Thymus (tissue), 11 donors: ENCODE data around the gene RBM4. TPM values are rescaled to one million over a fixed set of nuclear protein-coding genes. Genes with fewer than 3 reads are reported as not detected.
A peak's percentile ranks its signal among the peaks of the same experiment; 100 is the strongest.

Experiments used
- DNase-seq, 9 donors: peaks; one replicate each; pipeline ENCODE4 v3.0.0-alpha.2; 2013; ENCODE audit warnings: low spot score in 9 of 9, low read depth in 6 of 9, missing footprints in 1 of 9
- H3K27ac ChIP-seq, 2 donors: one replicate each; pipeline ENCODE4 v1.5.1; 2013; ENCODE audit warnings: control low read depth in 1 of 2, low read depth in 1 of 2, low read length in 1 of 2, mild to moderate bottlenecking in 1 of 2, moderate library complexity in 1 of 2
- H3K27me3 ChIP-seq, 2 donors: one replicate each; pipeline ENCODE4 v1.5.1; 2013; ENCODE audit warnings: low read length in 1 of 2; ENCODE audit not compliant: control insufficient read depth in 2 of 2, insufficient read depth in 1 of 2
- H3K36me3 ChIP-seq, 2 donors: one replicate each; pipeline ENCODE4 v1.5.1; 2013; ENCODE audit warnings: low read length in 1 of 2, mild to moderate bottlenecking in 1 of 2, moderate library complexity in 1 of 2; ENCODE audit not compliant: control insufficient read depth in 2 of 2, insufficient read depth in 2 of 2
- H3K4me1 ChIP-seq, 2 donors: one replicate each; pipeline ENCODE4 v1.5.1; 2013; ENCODE audit warnings: low read length in 2 of 2; ENCODE audit not compliant: control insufficient read depth in 2 of 2, insufficient read depth in 2 of 2
- H3K4me3 ChIP-seq, 2 donors: one replicate each; pipeline ENCODE4 v1.5.1; 2013; ENCODE audit warnings: low read length in 2 of 2, control low read depth in 1 of 2, mild to moderate bottlenecking in 1 of 2
- H3K9me3 ChIP-seq, 2 donors: one replicate each; pipeline ENCODE4 v1.5.1; 2013; ENCODE audit warnings: low read length in 1 of 2, mild to moderate bottlenecking in 1 of 2; ENCODE audit not compliant: control insufficient read depth in 2 of 2, insufficient read depth in 1 of 2
- WGBS: extraction: QIAGEN DNeasy Blood & Tissue Kit; methylation state at CpG from one replicate; pipeline ENCODE4 v1.1.7; 2013; 5-methylcytosine and 5-hydroxymethylcytosine counted together
- polyA plus RNA-seq: library from polyadenylated mRNA; stranded (reverse); fragments of 200-250 nt; gene quantifications from one replicate; pipeline ENCODE4 v1.2.3, GENCODE V29; 2013
- total RNA-seq: library from RNA; stranded (reverse); fragments of 120-200 nt; gene quantifications from one replicate; pipeline ENCODE4 v1.2.4, GENCODE V29; 2013
- donor health status: healthy.

Gene RBM4
- total and polyA plus RNA-seq, 2 donors = 121 to 147 TPM

DNA sequence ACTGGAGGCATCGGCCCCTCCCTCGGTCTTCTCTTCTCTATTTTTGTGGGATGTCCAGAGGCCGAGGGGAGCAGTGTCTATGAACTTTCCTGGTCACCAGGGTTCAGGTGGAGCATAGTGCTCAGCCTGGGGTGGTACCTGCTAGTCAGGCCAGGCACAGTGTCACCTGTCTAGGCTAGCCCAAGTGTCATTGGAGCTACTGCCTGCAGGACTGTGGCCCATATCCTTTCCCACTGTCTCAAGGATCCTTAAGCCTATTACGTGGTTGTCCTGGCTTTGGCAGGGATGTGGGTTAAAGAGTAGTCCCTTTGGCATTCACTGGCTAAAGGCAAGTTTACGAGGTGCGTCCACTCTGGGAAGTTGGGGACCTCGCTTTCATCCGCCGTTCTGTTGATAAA is 12.8 kb upstream of the RBM4 start:
- no peak overlapping the region for H3K4me3 ChIP-seq
- peaks cover 3 to 4% of the 10 kb centered on the region in 2 donors for H3K4me1 ChIP-seq
- H3K36me3 ChIP-seq = peaks cover 80 to 99% of the 10 kb centered on the region in 2 donors
- WGBS = 97% methylated on average over 9 of the region's 9 CpGs
- H3K27me3 ChIP-seq = no peaks in the 10 kb centered on the region
- no peak overlapping the region for H3K27ac ChIP-seq
- H3K9me3 ChIP-seq = no peaks in the 10 kb centered on the region
- no peak for DNase-seq

DNA sequence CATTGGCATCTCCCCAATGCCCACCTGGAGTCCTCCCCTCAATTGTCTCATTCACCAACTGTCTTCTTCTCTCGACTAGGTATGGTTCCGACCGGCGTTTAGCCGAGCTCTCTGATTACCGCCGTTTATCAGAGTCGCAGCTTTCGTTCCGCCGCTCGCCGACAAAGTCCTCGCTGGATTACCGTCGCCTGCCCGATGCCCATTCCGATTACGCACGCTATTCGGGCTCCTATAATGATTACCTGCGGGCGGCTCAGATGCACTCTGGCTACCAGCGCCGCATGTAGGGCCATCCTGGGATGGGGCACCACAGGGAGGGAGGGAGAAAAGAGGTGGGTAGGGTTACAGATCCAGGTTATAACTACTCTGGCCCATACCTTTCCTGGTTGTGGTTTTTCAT is 12.1 kb upstream of the RBM4 start:
- no peak for DNase-seq
- no peaks in the 10 kb centered on the region for H3K9me3 ChIP-seq
- peaks cover 0 to 1% of the 10 kb centered on the region in 2 donors for H3K4me1 ChIP-seq
- H3K36me3 ChIP-seq = peaks cover 80 to 94% of the 10 kb centered on the region in 2 donors
- H3K27me3 ChIP-seq = no peaks in the 10 kb centered on the region
- no peak overlapping the region for H3K27ac ChIP-seq
- H3K4me3 ChIP-seq = no peak overlapping the region
- WGBS = 98% methylated on average over 25 of the region's 25 CpGs

DNA sequence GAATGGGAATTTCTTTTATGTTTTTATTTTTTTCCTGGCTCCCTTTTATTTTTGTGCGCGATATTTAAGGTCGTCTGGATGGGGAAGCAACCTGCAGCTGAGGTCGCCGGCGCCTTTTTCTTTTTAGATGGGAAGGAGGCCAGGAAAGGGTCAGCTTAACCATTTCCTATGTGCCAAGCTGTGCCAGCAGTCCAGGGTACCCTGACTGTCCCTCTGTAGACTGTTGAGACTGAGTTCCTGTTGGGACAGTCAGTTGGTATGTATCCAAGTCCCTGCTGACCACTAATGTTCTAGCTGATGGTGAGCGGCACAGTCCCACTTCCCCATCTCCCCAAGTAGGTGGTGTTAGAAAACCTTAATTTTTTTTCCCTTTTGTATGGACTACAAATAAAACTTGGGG is 11.6 kb upstream of the RBM4 start:
- Histone ChIP-seq H3K9me3 (no peaks in the 10 kb centered on the region), H3K27me3 (no peaks in the 10 kb centered on the region), H3K4me3 (no peak overlapping the region), H3K36me3 (peaks cover 80 to 91% of the 10 kb centered on the region in 2 donors), H3K27ac (no peak overlapping the region), H3K4me1 (no peaks in the 10 kb centered on the region)
- DNase-seq = no peak
- WGBS = 95% methylated on average over 7 of the region's 7 CpGs

DNA sequence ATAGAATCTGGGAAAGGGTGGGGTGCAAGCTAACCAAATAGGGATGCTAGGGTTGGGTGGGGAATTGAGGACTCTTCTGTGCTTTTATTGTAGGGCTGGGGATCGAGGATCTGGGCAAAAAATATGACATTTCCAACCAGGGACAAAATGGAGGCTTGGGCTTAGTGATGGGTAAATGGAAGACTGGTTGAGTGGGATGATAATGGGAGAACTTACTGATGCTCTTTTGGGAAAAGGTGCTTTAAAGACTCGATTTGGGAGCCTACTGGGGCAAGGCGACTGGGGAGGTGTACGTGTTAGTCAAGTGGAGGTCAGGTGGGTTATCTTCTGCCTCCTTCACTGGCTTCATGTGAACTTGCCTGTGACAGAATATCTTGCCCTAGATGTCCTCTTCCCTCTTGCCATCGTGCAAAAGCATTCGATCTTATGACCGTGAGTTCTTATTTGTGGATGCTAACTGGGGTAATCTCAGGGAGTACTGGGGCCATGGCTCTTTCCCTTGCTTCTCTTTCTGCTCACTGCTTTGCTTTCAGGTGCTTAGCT is 10.4 kb upstream of the RBM4 start:
- Histone ChIP-seq H3K27ac (no peak overlapping the region), H3K4me3 (no peak overlapping the region), H3K9me3 (no peaks in the 10 kb centered on the region), H3K27me3 (no peaks in the 10 kb centered on the region), H3K4me1 (no peaks in the 10 kb centered on the region), H3K36me3 (peaks cover 73 to 90% of the 10 kb centered on the region in 2 donors)
- DNase-seq = no peak
- WGBS = 98% methylated on average over 7 of the region's 7 CpGs

DNA sequence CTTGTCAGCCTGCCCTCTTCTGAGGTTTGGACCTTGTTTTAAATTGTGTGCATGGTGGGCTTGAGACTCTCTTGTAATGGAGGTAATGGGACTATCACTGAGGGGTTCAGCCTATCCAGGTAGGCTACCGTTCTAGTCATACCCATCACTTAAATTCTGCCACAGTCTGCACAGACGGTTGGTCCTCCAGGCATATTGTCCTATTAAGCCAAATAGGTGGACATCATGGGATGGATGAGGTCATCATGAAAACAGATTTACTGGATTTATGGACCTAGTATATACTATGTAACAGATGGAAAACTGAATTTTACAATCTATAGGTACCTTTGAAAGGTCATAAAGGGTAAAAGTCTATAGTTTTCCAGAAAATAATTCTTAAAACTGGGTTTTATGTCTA is 9.1 kb upstream of the RBM4 start:
- no peaks in the 10 kb centered on the region for H3K4me1 ChIP-seq
- 100% methylated on average over 2 of the region's 2 CpGs for WGBS
- no peak overlapping the region for H3K27ac ChIP-seq
- peaks cover 65 to 89% of the 10 kb centered on the region in 2 donors for H3K36me3 ChIP-seq
- no peak for DNase-seq
- no peak overlapping the region for H3K4me3 ChIP-seq
- no peaks in the 10 kb centered on the region for H3K9me3 ChIP-seq
- no peaks in the 10 kb centered on the region for H3K27me3 ChIP-seq

DNA sequence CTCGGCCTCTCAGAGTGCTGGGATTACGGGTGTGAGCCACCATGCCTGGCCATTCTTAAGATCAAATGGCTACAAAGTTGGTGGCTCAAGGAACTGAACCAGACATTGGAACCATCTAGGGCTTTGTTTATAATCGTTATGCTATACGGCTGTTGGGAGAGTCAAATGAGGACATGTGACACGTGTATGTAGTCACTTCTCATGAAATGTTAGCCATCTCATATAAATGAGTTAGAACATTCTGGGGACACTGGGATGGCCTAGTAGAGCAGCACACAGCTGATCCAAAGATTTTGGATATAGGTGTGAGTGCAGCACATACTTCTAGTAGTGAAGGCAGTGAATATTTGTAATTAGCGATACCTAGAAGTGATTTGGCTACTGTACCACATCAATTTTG is 6.6 kb upstream of the RBM4 start:
- no peak overlapping the region for H3K4me3 ChIP-seq
- peaks cover 0 to 3% of the 10 kb centered on the region in 2 donors for H3K4me1 ChIP-seq
- no peaks in the 10 kb centered on the region for H3K27me3 ChIP-seq
- WGBS = 97% methylated on average over 6 of the region's 6 CpGs
- peaks cover 0 to 3% of the 10 kb centered on the region in 2 donors for H3K9me3 ChIP-seq
- no peak for DNase-seq
- no peak overlapping the region for H3K27ac ChIP-seq
- H3K36me3 ChIP-seq = peaks cover 40 to 87% of the 10 kb centered on the region in 2 donors

DNA sequence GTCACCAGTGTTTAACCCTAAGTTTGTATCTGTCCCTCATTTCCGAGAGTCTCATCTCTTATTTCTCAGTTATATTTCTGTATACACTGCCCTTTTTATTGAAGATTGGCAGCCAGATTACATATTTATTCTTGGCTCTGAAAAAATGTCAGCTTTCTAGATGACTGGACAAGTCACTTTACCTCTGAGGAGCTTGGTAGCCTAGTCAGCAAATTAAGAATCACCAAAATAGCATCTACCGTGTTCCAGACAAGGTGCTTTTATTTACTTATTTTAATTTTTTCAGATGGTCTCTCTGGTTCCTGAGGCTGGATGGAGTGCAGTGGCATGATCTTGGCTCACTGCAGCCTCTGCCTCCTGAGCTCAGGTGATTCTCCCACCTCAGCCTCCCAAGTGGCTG is 5.6 kb upstream of the RBM4 start:
- no peaks in the 10 kb centered on the region for H3K27me3 ChIP-seq
- WGBS = 96% methylated on average over 2 of the region's 2 CpGs
- no peak overlapping the region for H3K4me3 ChIP-seq
- peaks cover 0 to 3% of the 10 kb centered on the region in 2 donors for H3K9me3 ChIP-seq
- peaks cover 7 to 13% of the 10 kb centered on the region in 2 donors for H3K4me1 ChIP-seq
- peaks cover 32 to 78% of the 10 kb centered on the region in 2 donors for H3K36me3 ChIP-seq
- H3K27ac ChIP-seq = no peak overlapping the region
- DNase-seq = no peak

DNA sequence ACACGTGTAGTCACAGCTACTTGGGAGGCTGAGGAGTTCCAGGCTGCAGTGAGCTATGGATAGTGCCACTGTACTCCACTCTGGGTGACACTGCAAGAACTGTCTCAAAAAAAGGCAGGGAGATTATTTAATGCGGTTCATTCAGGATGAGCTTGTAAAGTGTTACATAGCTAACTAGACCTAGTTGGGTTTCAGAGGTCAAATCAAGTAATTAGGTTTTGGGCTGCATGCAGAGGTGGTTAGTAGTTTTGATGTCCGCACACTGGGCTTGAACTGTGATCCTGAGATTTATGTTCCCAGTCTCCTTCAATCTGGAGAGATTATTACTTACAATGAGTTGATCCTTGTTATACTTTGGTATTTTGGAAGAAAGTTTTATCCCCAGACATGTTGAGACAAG is 2.1 kb upstream of the RBM4 start:
- no peak for DNase-seq
- Histone ChIP-seq H3K36me3 (peaks cover 24 to 66% of the 10 kb centered on the region in 2 donors), H3K4me3 (no peak overlapping the region), H3K27me3 (no peaks in the 10 kb centered on the region), H3K9me3 (peaks cover 0 to 3% of the 10 kb centered on the region in 2 donors), H3K27ac (no peak overlapping the region), H3K4me1 (peaks cover 24 to 36% of the 10 kb centered on the region in 2 donors)
- WGBS = 96% methylated on average over 3 of the region's 3 CpGs

DNA sequence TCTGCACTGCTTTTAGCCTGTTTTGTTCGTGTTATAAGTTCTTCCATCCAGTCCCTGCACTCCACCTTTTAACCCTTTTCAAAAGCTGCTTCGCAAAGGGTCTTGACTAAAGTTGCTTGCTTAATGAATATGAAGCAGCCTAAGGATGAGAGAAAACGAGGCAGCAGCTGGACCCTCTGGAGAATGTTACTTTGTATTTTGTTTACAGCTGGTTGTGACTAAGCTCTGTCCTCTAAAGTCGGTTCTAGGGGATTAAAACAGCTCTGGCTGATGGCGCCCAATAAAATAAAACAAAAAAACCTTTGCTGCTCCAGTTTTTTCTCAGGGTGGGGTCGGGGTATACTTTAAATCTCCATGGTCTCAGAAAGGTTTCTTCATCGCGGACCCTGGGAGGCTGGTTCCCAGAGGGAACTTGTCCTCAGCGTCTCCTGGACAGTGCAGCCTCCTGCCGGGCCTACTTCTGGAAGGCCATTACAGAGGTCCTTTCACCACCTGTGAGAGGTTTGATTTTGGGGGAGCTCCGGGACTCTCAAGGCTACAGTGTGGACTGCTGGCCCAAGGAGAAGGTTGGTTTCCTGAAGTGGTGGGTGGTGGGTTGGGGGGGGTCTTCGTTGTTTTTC is 836 bp upstream of the RBM4 start:
- peaks cover 29 to 71% of the 10 kb centered on the region in 2 donors for H3K36me3 ChIP-seq
- H3K4me1 ChIP-seq = peaks cover 31 to 43% of the 10 kb centered on the region in 2 donors
- no peak for DNase-seq
- peaks cover 0 to 3% of the 10 kb centered on the region in 2 donors for H3K9me3 ChIP-seq
- no peaks in the 10 kb centered on the region for H3K27me3 ChIP-seq
- 72% methylated on average over 12 of the region's 12 CpGs for WGBS
- H3K4me3 ChIP-seq = peak overlapping the region; percentile 57 to 88
- peak overlapping the region; percentile 75 to 91 for H3K27ac ChIP-seq
